Mesothelial cell of epicardium (in vitro differentiated cells): ENCODE data around the gene RHEX. TPM values are rescaled to one million over a fixed set of nuclear protein-coding genes. Genes with fewer than 3 reads are reported as not detected.

ENCODE experiments used
- DNase-seq, 2 experiments: peaks; one replicate each; pipeline ENCODE4 v3.0.0; 2021; ENCODE audit warnings: low spot score in 2 of 2; ENCODE audit not compliant: unreplicated experiment in 2 of 2
- H3K27ac Mint-ChIP-seq: 2 replicates; pipeline ENCODE4 v1.8.0; 2021; ENCODE audit warnings: mixed read lengths
- H3K27me3 Mint-ChIP-seq: 2 replicates; pipeline ENCODE4 v1.8.0; 2021; ENCODE audit warnings: low read depth, mixed read lengths
- H3K36me3 Mint-ChIP-seq: 2 replicates; pipeline ENCODE4 v1.8.0; 2021; ENCODE audit warnings: mixed read lengths
- H3K4me1 Mint-ChIP-seq: 2 replicates; pipeline ENCODE4 v1.8.0; 2021; ENCODE audit warnings: mixed read lengths
- H3K4me3 Mint-ChIP-seq: 2 replicates; pipeline ENCODE4 v1.8.0; 2021; ENCODE audit warnings: mild to moderate bottlenecking, moderate library complexity, mixed read lengths
- H3K9me3 Mint-ChIP-seq: 2 replicates; pipeline ENCODE4 v1.8.0; 2021; ENCODE audit warnings: mixed read lengths
- CTCF ChIP-seq: fragments of 200-600 bp; sonication (generic); IDR thresholded peaks from one replicate; pipeline ENCODE4 v1.5.0; 2021; ENCODE audit warnings: antibody characterized with exemption; ENCODE audit not compliant: unreplicated experiment
- total RNA-seq: library from RNA; stranded (reverse); gene quantifications from 3 replicates; pipeline ENCODE4 v1.2.1, GENCODE V29; 2021

The RHEX gene
- total RNA-seq, 1 donor from 2014 or later = not detected

DNA sequence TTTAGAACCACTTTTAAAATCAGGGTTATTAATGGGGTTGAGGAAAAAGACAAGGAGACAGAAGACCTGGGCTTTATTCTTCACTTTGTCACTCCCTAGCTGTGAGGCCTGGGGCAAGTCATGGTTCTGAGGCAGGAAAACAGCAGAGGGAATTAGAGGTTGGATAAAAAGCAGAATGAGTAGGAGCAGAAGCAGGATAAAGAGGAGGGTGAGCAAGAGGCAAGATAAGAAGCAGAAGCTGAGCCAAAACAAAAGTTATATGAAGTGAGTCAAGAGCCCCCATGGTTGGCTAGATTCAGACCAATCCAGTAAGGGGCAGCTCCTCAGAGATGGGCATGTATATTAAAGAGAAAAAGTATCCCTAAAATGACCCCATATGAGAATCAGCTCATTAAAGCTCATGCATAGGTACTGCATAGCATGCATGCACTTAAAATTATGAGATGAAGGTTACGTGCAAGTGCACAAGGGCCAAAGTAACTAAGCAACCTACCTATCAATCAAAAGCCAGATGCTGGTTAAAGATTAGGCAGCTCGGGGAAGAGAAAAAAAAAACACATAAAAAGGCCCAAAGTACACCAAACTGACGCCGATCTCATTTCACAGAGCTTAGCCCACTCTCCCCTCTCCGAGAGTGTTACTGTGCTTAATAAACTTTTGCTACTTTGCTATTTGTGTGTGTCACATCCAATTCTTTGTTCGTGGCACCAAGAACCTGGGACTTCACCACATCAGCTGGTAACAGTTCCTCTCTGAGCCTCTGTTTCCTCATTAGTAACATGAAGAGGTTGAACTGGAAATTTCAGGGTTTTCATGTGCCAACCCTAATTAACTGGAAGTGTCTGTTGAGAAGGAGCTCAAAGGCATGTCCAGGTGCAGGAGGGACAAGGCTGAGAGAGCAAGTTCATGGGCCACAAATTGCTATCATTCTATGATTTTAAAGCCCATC, 62.0 kb downstream of the RHEX start:
- no peak for DNase-seq
- H3K36me3 Mint-ChIP-seq = no peaks in the 10 kb centered on the region
- peaks cover 2% of the 10 kb centered on the region for H3K9me3 Mint-ChIP-seq
- peaks cover 49% of the 10 kb centered on the region for H3K27me3 Mint-ChIP-seq
- no peak for TF ChIP-seq CTCF
- H3K4me1 Mint-ChIP-seq = peaks cover 12% of the 10 kb centered on the region
- H3K27ac Mint-ChIP-seq = no peak overlapping the region
- no peak overlapping the region for H3K4me3 Mint-ChIP-seq

- Mint-ChIP-seq H3K27me3 (peaks cover 55% of the 10 kb centered on the region), H3K9me3 (peaks cover 9% of the 10 kb centered on the region), H3K36me3 (peaks cover 3% of the 10 kb centered on the region), H3K27ac (no peak overlapping the region), H3K4me1 (peaks cover 12% of the 10 kb centered on the region), H3K4me3 (peak overlapping the region; percentile 42)
- DNase-seq = no peak
- TF ChIP-seq CTCF = no peak
Observed at GRCh38 chr1:206115791-206116190, 62.8 kb downstream of the RHEX start.

GRCh38 chr1:206116191-206116872, 63.4 kb downstream of the RHEX start:
- H3K27me3 Mint-ChIP-seq = peaks cover 55% of the 10 kb centered on the region

DNA sequence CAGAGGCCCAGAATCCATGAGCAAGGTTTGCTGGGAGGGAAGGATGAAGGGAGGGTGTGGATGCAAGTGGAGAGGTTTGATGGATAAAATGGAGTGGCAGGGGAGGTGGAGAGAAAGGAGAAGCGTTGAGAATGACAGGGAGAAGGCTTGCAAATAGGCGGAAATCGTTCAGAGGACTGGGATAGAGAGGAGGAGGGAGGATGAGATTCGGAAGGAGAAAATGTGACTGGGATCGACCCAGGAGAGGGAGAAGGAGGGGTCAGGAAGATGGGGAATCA, 63.8 kb downstream of the RHEX start:
- Mint-ChIP-seq H3K4me1 (peaks cover 12% of the 10 kb centered on the region), H3K4me3 (peak overlapping the region; percentile 67), H3K27ac (no peak overlapping the region), H3K27me3 (peaks cover 52% of the 10 kb centered on the region), H3K36me3 (peaks cover 3% of the 10 kb centered on the region), H3K9me3 (peaks cover 18% of the 10 kb centered on the region)
- TF ChIP-seq CTCF = no peak
- DNase-seq = no peak

More at GRCh38 chr1:206116191-206116872, 63.4 kb downstream of the RHEX start:
- Mint-ChIP-seq H3K27ac (no peak overlapping the region), H3K9me3 (peaks cover 13% of the 10 kb centered on the region), H3K36me3 (peaks cover 3% of the 10 kb centered on the region), H3K4me3 (peak overlapping the region; percentile 67), H3K4me1 (peaks cover 12% of the 10 kb centered on the region)
- no peak for TF ChIP-seq CTCF
- no peak for DNase-seq

DNA sequence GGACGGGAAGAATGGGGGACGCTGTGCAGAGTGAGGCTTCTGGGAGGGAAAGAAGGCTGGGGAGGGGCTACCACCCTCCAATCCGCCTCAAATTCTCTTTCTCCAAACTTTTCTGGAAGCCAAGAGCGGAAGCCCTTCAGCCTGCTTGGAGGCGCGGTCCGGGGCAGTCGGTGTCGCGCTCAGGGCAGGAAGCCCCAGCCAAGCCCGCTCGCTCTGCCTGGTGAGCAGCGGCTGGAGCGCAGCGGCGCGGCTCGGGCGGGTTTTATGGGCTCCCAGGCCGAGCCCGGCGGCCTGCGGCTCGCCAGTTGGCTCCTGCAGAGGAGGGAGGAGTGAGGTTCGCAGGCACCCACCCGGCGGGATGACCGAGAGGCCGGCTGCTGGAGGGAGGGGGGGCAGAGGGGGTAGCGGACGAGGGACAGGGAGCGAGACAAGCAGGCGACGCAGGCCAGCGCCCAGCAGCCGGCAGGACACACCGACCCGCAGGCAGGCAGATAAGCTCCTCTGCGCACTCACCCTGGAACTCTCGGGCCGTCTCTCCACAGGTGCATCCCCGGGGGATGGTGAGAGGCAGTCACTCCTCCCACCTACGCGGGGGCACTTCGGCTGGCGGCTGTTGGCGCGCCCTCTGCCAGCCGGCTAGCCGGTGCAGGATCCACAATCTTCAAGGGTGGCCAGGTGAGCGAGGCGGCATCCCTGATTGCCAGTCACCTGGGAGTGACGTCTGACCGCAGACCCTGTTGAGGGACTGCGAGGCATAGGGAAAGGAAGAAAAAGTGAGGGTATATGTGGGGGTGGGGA, 64.4 kb downstream of the RHEX start, which contains the start of gene AVPR1B:
Gene AVPR1B, minus strand, starts transcription at position 238 of the 798 bp plus-strand sequence. CDS start 498 bp downstream, outside the sequence.
- peaks cover 3% of the 10 kb centered on the region for H3K36me3 Mint-ChIP-seq
- DNase-seq = peak; percentile 25 to 59
- H3K27ac Mint-ChIP-seq = no peak within 1 kb of the TSS
- peaks cover 52% of the 10 kb centered on the region for H3K27me3 Mint-ChIP-seq
- peak within 1 kb of the TSS; percentile 67 for H3K4me3 Mint-ChIP-seq
- no peak for TF ChIP-seq CTCF
- H3K4me1 Mint-ChIP-seq = peaks cover 12% of the 10 kb centered on the region
- H3K9me3 Mint-ChIP-seq = peaks cover 23% of the 10 kb centered on the region
